Heart left ventricle (tissue), 13 donors: ENCODE measurements around the gene NDUFS8.

Experiments
- POLR2A ChIP-seq, 2 donors: fragments of 450-650 bp; IDR thresholded peaks; one replicate each; pipeline ENCODE4 v1.6.1; 2017; ENCODE audit warnings: antibody characterized with exemption in 2 of 2, mild to moderate bottlenecking in 2 of 2, moderate library complexity in 2 of 2
- TF ChIP-seq, protein P1 (sequence below), 12 donors: fragments of 200-600 bp; sonication (generic) in 4 of 12; IDR thresholded peaks; one replicate each; pipeline versions ENCODE4 v1.5.0 to v1.8.0; 2018 to 2022; ENCODE audit warnings: antibody characterized with exemption in 12 of 12, mild to moderate bottlenecking in 5 of 12
- donor health status: ischemic (EF 13 %, LVEDD 7.1; RV severe dilation, severe dysfunction).
- donor health status: DM: no; HTN: yes; CAD: no.
- donor health status: DM: no; HTN: no; CAD: no.
- donor health status: ischemic (EF 25% LVEDD 6.9; RV normal size, moderate dysfunction).
- donor health status: ischemic (EF 25% LVEDD 5.7; RV mildly dilated, moderate dysfunction).
- donor health status: ischemic (EF 35%, LVEDD 5.7; RV mildly dilated, moderate dysfunction).
- donor health status: nonischemic (EF 11% LVEDD 7.7; RV severe dilation, severe dysfunction).
- donor health status: DM: yes; HTN: yes; CAD: no.
- donor health status: PGD.
- donor health status: ischemic (EF 29% LVEDD 5.4; RV normal size, mild dysfunction).
- donor health status: nonischemic (EF 23%, LVEDD 6.1; RV moderate dilation, normal function).

DNA sequence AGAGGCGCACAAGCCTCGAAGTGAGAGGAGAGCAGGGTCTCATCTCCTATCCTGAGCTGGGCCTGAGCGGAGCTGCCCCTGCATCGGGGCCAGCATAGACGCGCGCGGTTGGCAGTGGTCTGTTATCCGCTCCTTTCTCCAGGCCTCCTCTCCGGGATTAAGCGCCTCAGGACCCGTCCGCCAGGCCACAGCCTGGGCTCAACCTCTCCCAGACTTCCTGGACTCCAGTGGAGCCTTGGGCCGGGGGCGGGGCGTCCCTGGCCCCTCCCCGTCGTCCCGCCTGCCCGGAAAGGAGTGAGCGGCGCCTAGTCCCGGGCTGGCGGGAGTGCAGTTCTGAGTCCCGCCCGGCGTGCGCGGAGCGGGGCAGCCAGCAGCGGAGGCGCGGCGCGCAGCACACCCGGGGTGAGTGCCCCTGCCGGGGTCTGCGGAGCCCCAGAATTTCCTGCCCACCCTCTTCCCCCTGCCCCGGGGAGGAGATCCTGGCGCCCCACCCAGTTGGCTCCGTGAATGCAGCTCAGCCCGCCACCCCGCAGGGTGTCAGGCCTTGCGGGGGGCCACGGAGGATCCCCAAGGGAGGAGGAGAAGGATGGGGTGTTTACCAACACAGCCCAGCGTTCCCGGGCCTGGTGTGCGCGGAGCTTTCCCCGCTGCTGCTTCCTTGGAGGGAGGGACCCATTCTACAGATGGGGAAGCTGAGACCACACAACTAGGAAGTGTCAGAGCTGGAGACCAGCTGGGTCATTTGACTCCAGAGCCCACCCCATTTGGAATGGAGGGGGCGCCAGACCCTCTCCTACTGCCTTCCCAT, 8.4 kb downstream of the NDUFS8 start, which contains the start of gene TCIRG1:
- TF ChIP-seq, protein P1, sequence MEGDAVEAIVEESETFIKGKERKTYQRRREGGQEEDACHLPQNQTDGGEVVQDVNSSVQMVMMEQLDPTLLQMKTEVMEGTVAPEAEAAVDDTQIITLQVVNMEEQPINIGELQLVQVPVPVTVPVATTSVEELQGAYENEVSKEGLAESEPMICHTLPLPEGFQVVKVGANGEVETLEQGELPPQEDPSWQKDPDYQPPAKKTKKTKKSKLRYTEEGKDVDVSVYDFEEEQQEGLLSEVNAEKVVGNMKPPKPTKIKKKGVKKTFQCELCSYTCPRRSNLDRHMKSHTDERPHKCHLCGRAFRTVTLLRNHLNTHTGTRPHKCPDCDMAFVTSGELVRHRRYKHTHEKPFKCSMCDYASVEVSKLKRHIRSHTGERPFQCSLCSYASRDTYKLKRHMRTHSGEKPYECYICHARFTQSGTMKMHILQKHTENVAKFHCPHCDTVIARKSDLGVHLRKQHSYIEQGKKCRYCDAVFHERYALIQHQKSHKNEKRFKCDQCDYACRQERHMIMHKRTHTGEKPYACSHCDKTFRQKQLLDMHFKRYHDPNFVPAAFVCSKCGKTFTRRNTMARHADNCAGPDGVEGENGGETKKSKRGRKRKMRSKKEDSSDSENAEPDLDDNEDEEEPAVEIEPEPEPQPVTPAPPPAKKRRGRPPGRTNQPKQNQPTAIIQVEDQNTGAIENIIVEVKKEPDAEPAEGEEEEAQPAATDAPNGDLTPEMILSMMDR (IDR thresholded peaks at IDR 0.05): no peak
- peak; percentile 73 to 98 for TF ChIP-seq POLR2A (IDR thresholded peaks at IDR 0.05)
